ENCODE measurements around the gene CSAD. TPM values are rescaled to one million over a fixed set of nuclear protein-coding genes. Genes with fewer than 3 reads are reported as not detected.

Gene CSAD
- total RNA-seq, 1 donor from 2014 or later, result 10.4 TPM

DNA sequence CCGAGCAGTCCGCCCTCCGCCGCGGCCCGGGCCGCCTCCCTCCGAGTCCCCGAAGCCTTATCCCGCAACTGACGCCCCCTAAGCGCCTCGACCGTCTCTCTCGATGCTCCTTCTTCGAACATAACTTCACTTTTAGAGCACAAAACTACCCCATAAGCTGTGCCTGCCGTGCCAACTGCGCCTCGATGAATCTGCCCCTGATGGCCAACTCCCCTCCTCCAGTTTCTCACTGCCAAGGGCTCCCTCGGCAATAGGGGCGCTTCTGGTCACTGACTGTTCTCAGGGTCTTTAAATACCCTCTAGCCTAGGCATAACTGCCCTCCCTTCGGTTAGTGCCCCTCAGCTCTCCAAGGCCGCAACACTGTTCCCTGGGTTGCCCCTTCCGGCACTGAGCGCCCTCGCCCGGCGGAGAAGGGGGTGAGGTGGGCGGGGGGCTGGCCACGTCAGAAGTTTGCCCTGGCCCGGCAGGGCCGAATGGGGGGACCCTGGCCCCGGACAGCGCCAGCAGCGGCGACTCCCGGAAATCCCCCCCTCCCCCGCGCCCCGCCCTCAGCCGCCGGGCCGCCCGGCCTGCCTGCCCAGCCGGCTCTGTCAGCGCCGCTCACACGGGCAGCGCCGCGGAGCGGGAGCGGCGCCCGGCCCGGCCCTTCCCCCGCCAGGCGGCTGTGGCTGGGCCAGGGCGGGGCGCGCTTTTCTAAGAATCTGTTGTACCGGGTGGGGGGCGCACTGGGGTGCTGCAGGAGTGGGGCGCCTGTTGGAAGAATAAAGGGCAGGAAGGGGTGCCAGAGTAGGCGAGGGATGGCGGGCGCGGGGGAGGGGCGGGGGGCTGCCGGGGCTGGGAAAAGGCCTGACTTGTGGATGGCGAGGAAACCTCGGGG, 40.7 kb upstream of the CSAD start:
- peak overlapping the region; percentile 55 for H3K4me3 ChIP-seq (ENCODE audit: low read depth, low read length)
- DNase-seq (ENCODE audit: low read depth), result no peak
- TF ChIP-seq, protein P1, sequence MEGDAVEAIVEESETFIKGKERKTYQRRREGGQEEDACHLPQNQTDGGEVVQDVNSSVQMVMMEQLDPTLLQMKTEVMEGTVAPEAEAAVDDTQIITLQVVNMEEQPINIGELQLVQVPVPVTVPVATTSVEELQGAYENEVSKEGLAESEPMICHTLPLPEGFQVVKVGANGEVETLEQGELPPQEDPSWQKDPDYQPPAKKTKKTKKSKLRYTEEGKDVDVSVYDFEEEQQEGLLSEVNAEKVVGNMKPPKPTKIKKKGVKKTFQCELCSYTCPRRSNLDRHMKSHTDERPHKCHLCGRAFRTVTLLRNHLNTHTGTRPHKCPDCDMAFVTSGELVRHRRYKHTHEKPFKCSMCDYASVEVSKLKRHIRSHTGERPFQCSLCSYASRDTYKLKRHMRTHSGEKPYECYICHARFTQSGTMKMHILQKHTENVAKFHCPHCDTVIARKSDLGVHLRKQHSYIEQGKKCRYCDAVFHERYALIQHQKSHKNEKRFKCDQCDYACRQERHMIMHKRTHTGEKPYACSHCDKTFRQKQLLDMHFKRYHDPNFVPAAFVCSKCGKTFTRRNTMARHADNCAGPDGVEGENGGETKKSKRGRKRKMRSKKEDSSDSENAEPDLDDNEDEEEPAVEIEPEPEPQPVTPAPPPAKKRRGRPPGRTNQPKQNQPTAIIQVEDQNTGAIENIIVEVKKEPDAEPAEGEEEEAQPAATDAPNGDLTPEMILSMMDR (conservative IDR thresholded peaks at IDR 0.05; ENCODE audit: low read depth, low read length), result peak; percentile 26

DNA sequence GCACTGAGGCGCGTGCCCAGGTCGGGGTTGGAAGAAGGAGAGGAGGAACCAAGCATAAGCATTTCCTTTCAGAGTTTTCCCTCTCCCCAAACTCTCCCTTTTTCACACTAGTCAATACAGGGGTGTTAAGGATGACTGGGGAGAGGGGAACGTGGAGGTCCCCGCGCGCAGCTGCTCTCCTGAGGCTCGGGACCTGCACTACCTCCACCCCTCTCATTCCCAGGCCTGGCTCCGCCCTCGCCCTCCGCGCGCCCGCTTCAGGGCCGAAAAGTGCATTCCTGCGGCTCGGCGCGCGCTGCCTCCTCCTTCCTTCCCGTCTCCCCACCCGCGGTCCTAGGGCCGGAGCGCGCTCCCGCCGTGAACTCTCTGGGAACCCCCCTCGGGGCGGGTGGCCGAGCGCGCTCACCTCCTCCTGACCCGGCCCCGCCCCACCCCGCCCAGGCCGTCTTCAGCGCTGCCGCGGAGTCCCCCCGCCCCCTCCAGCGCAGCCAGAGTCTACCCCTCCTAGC, 40.0 kb upstream of the CSAD start:
- TF ChIP-seq, protein P1 (conservative IDR thresholded peaks at IDR 0.05; ENCODE audit: low read depth, low read length), result no peak
- H3K4me3 ChIP-seq (ENCODE audit: low read depth, low read length), result peak overlapping the region; percentile 71
- DNase-seq (ENCODE audit: low read depth), result no peak

DNA sequence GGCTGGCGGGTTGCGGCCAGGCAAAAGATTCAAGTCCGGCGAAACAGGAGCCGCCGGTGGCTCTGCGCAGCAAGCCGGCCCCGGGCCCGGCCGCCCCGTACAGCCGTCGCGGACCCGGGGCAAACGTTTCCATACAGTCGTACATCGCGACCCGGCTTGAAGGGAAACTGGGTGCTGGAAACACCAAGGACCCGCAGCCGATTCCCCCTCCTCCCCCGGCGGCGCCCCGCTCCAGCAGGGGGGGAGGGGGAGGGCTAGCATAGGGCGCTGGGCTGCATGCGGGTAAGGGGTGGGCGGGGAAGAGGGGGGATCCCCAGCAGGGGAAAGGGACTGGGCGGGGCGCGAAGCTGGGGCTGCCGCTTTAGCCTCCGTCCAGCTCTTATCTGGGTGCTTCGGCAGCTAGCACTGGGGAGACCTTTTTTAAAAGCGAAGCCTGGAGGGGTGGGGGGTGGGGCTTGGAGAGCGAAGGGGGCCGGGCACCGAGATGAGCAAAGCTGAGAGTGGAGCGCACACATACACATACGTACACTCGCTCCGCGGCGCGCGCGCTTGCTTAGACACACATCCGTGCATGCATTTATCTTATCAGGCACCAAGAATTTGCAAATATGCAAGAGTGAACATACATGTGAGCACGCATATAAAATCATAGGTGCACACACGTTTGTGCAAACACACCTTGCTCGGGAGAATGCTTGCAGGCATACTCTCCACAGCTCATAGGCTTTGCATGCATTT, 39.4 kb upstream of the CSAD start:
- H3K4me3 ChIP-seq (ENCODE audit: low read depth, low read length), result peak overlapping the region; percentile 71
- TF ChIP-seq, protein P1 (conservative IDR thresholded peaks at IDR 0.05; ENCODE audit: low read depth, low read length), result no peak
- no peak for DNase-seq (ENCODE audit: low read depth)

DNA sequence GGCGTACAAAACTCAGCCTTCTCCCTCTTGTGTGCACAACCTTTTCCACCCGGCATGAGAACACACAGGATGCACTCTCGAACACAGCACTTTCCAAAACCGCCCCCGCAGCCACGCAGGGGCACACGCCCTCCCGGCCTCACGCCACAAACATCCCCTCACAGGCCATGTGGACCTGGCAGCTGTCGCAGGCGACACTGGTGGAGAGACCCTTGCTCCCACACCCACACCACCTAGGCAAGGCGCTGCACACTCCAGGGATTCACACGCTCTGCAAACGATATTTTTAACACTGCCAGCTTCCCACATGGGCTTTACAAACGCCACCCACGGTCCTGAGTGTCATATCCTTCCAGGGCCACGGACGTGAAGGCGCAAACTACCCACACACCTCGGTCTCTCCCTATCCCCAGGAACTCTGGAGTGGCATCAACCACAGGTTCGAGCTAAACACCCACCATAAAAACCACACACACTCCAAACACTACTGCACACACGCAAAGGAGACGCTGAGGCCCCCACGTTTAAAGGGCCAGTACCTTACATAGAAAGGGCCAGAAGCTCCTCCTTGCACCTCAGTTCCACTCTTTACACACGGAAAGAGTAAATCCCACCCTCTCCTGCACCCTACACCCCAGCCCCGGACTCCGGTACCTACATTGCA, 38.7 kb upstream of the CSAD start:
- DNase-seq (ENCODE audit: low read depth), result no peak
- H3K4me3 ChIP-seq (ENCODE audit: low read depth, low read length), result peak overlapping the region; percentile 71
- TF ChIP-seq, protein P1 (conservative IDR thresholded peaks at IDR 0.05; ENCODE audit: low read depth, low read length), result no peak

DNA sequence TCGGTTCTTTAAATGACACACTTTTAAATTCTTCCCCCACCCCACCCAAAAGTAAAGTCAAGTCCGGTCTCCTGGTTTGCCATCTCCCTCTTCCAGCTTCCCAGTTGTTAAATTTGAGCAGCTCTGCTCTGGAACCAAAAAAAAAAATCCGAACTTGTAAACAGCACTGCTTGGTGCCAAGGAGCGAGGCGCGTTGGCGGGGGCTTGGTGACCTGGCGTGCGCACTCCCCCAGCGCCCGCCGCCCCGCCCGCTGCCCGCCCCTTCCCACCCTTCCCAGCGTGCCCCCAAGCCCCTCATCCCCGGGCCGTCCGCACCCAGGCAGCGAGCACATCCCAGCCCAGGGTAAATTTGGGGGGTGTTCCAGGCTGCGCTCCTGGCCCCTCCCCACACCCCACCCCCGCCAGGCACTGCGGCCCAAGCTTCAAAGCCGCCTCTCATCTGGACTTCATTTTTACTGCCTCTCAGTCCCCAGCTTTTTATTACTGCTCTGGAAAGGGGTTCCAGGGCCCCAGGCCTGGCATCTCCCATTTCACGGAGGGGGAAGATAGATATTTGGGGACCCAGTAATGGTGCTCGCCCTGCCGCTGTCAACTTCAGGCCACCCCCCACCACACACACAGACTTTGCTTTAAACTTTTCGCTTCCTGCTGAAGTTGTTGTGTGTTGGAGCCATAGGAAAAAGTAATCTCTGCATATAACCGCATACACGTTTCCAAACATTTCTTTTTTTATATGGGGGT, 38.0 kb upstream of the CSAD start:
- no peak for DNase-seq (ENCODE audit: low read depth)
- TF ChIP-seq, protein P1 (conservative IDR thresholded peaks at IDR 0.05; ENCODE audit: low read depth, low read length), result no peak

DNA sequence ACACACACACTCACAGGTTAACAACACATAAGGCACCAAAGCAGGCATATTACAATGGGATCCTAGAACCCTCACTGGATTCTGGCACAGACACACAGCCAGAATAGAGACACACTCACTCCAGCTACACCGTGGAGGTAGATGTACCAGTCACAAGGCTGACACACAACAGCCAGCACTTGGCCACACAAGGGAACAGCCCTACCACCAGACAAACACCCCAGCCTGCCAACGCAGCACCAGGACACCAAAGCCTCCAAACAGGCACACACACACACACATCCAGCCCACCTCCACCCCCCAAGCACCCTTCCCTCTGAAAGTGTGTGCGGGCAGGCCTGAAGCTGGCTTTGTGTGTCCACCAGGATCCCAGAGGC, 37.2 kb upstream of the CSAD start:
- DNase-seq (ENCODE audit: low read depth), result no peak
- no peak overlapping the region for H3K4me3 ChIP-seq (ENCODE audit: low read depth, low read length)
- TF ChIP-seq, protein P1 (conservative IDR thresholded peaks at IDR 0.05; ENCODE audit: low read depth, low read length), result no peak

More for the DNA sequence above, 38.0 kb upstream of the CSAD start:
- H3K4me3 ChIP-seq (ENCODE audit: low read depth, low read length), result peak overlapping the region; percentile 71

Measured in epithelial cell of proximal tubule (primary cell).